ENCODE results near the gene ZFYVE19.

The ZFYVE19 gene

GRCh38 chr15:40845036-40845435 is 38.1 kb downstream of the ZFYVE19 start:
- H3K79me2 ChIP-seq (ENCODE audit: insufficient read depth, low read length), result no peaks in the 10 kb centered on the region
- no peak overlapping the region for H3K4me2 ChIP-seq (ENCODE audit: low read depth, low read length, poor library complexity, severe bottlenecking)
- no peaks in the 10 kb centered on the region for H3K9me2 ChIP-seq (replicated peaks; ENCODE audit: low read depth, low read length)
- no peak overlapping the region for H3K9ac ChIP-seq (ENCODE audit: low read depth, low read length, poor library complexity, severe bottlenecking)
- no peak overlapping the region for H3K4me3 ChIP-seq (ENCODE audit: low read length, poor library complexity, severe bottlenecking)
- H3K9me3 ChIP-seq (ENCODE audit: insufficient read depth, low read depth, low read length), result no peaks in the 10 kb centered on the region
- no peaks in the 10 kb centered on the region for H4K20me1 ChIP-seq (ENCODE audit: insufficient read depth, low read length, poor library complexity, severe bottlenecking)
- TF ChIP-seq CTCF (conservative IDR thresholded peaks at IDR 0.05; ENCODE audit: low read length) (no peak), EZH2phosphoT487 (IDR thresholded peaks at IDR 0.05; ENCODE audit: borderline replicate concordance) (no peak)
- no peak overlapping the region for H2AFZ ChIP-seq (ENCODE audit: low read length)
- no peaks in the 10 kb centered on the region for H3K36me3 ChIP-seq (ENCODE audit: insufficient read depth, low read length)
- H3K27me3 ChIP-seq (ENCODE audit: insufficient read depth, low read length, poor library complexity, severe bottlenecking), result no peaks in the 10 kb centered on the region
- H3F3A ChIP-seq (ENCODE audit: low read depth), result no peaks in the 10 kb centered on the region
- peaks cover 18% of the 10 kb centered on the region for H3K4me1 ChIP-seq (ENCODE audit: insufficient read depth, low read length, poor library complexity, severe bottlenecking)

- no peaks in the 10 kb centered on the region for H4K20me1 ChIP-seq (ENCODE audit: insufficient read depth, low read length, poor library complexity, severe bottlenecking)
- H3K9me3 ChIP-seq (ENCODE audit: insufficient read depth, low read depth, low read length), result no peaks in the 10 kb centered on the region
- no peak overlapping the region for H2AFZ ChIP-seq (ENCODE audit: low read length)
- H3K9me2 ChIP-seq (replicated peaks; ENCODE audit: low read depth, low read length), result no peaks in the 10 kb centered on the region
- H3F3A ChIP-seq (ENCODE audit: low read depth), result no peaks in the 10 kb centered on the region
- no peak for TF ChIP-seq EZH2phosphoT487 (IDR thresholded peaks at IDR 0.05; ENCODE audit: borderline replicate concordance)
- TF ChIP-seq CTCF (conservative IDR thresholded peaks at IDR 0.05; ENCODE audit: low read length), result no peak
- no peak overlapping the region for H3K9ac ChIP-seq (ENCODE audit: low read depth, low read length, poor library complexity, severe bottlenecking)
- peaks cover 18% of the 10 kb centered on the region for H3K4me1 ChIP-seq (ENCODE audit: insufficient read depth, low read length, poor library complexity, severe bottlenecking)
- no peak overlapping the region for H3K4me3 ChIP-seq (ENCODE audit: low read length, poor library complexity, severe bottlenecking)
- H3K4me2 ChIP-seq (ENCODE audit: low read depth, low read length, poor library complexity, severe bottlenecking), result no peak overlapping the region
- H3K36me3 ChIP-seq (ENCODE audit: insufficient read depth, low read length), result no peaks in the 10 kb centered on the region
- no peaks in the 10 kb centered on the region for H3K27me3 ChIP-seq (ENCODE audit: insufficient read depth, low read length, poor library complexity, severe bottlenecking)
- no peaks in the 10 kb centered on the region for H3K79me2 ChIP-seq (ENCODE audit: insufficient read depth, low read length)
These were observed 38.8 kb downstream of the ZFYVE19 start for GRCh38 chr15:40845511-40846284.

GRCh38 chr15:40846841-40847222 is 39.9 kb downstream of the ZFYVE19 start:
- TF ChIP-seq EZH2phosphoT487 (IDR thresholded peaks at IDR 0.05; ENCODE audit: borderline replicate concordance), result no peak
- TF ChIP-seq CTCF (conservative IDR thresholded peaks at IDR 0.05; ENCODE audit: low read length), result no peak
- H3K4me2 ChIP-seq (ENCODE audit: low read depth, low read length, poor library complexity, severe bottlenecking), result peak overlapping the region; percentile 68
- H3K4me1 ChIP-seq (ENCODE audit: insufficient read depth, low read length, poor library complexity, severe bottlenecking), result peaks cover 18% of the 10 kb centered on the region
- H3K9ac ChIP-seq (ENCODE audit: low read depth, low read length, poor library complexity, severe bottlenecking), result peak overlapping the region; percentile 49
- H3K4me3 ChIP-seq (ENCODE audit: low read length, poor library complexity, severe bottlenecking), result peak overlapping the region; percentile 40
- no peaks in the 10 kb centered on the region for H3K36me3 ChIP-seq (ENCODE audit: insufficient read depth, low read length)
- no peaks in the 10 kb centered on the region for H3K9me3 ChIP-seq (ENCODE audit: insufficient read depth, low read depth, low read length)
- H3K9me2 ChIP-seq (replicated peaks; ENCODE audit: low read depth, low read length), result no peaks in the 10 kb centered on the region
- no peaks in the 10 kb centered on the region for H3F3A ChIP-seq (ENCODE audit: low read depth)
- H2AFZ ChIP-seq (ENCODE audit: low read length), result peak overlapping the region; percentile 53; the same call in 1 of the 2 replicates
- H4K20me1 ChIP-seq (ENCODE audit: insufficient read depth, low read length, poor library complexity, severe bottlenecking), result no peaks in the 10 kb centered on the region
- no peaks in the 10 kb centered on the region for H3K27me3 ChIP-seq (ENCODE audit: insufficient read depth, low read length, poor library complexity, severe bottlenecking)
- no peaks in the 10 kb centered on the region for H3K79me2 ChIP-seq (ENCODE audit: insufficient read depth, low read length)

Measured in Loucy (cell line).